ENCODE measurements around the gene PCOLCE2. TPM values are rescaled to one million over a fixed set of nuclear protein-coding genes. Genes with fewer than 3 reads are reported as not detected.
A peak's percentile ranks its signal among the peaks of the same experiment; 100 is the strongest.

Gene PCOLCE2
- total RNA-seq, 4 donors from 2014 or later: 48.2 to 76.0 (median 54.6) TPM

DNA sequence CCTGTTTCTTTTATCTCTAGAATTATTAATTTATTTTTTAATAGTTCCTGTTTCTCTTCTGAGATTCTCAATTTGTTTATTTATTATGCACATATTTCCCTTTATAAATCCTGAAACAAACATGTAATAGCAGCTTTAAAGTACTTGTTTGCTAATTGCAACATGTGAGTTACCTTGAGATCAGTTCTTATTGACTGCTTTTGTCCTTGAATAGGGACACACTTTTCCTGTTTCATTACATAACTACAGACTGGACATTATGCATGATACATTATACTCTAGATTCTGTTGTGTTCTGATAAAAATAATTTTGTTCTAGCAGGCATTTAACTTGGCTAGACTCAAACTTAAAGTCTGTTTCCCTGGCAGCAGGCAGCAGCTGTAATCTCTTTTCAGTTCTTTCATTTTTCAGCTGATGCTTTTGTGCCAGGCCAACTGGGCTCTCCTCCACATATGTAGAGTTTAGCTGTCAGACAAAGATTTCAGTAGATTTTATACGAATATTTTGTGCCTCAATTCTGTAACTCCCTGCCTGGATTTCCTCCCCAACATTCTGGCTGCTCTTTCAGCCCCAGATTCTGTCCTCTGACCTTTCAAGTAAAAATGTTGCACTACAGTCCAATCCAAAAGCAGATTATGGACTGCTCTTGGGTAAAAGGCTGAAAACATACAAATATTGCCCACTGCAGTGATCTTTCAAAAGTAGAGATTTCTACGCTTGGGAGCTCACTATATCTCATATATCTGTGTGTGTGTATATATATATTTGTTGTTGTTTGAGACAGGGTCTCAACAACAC is 41.9 kb downstream of the PCOLCE2 start:
- no peak overlapping the region for H3K27ac ChIP-seq (replicated peaks in 1 of 4)
- intact Hi-C loops (cut with DNase I): no loop called here
- H3K27me3 ChIP-seq: no peaks in the 10 kb centered on the region
- H3K36me3 ChIP-seq: peaks cover 0 to 3% (median 0%) of the 10 kb centered on the region in 4 donors
- DNase-seq (ENCODE audit: extremely low spot score): no peak
- peaks cover 4 to 10% (median 5%) of the 10 kb centered on the region in 4 donors for H3K4me1 ChIP-seq
- 51% methylated on average over 2 of the region's 2 CpGs for WGBS
- no peak overlapping the region for H3K4me3 ChIP-seq
- H3K9me3 ChIP-seq: no peaks in the 10 kb centered on the region
- TF ChIP-seq, protein P1, sequence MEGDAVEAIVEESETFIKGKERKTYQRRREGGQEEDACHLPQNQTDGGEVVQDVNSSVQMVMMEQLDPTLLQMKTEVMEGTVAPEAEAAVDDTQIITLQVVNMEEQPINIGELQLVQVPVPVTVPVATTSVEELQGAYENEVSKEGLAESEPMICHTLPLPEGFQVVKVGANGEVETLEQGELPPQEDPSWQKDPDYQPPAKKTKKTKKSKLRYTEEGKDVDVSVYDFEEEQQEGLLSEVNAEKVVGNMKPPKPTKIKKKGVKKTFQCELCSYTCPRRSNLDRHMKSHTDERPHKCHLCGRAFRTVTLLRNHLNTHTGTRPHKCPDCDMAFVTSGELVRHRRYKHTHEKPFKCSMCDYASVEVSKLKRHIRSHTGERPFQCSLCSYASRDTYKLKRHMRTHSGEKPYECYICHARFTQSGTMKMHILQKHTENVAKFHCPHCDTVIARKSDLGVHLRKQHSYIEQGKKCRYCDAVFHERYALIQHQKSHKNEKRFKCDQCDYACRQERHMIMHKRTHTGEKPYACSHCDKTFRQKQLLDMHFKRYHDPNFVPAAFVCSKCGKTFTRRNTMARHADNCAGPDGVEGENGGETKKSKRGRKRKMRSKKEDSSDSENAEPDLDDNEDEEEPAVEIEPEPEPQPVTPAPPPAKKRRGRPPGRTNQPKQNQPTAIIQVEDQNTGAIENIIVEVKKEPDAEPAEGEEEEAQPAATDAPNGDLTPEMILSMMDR (IDR thresholded peaks at IDR 0.05): no peak
- no peak for TF ChIP-seq POLR2AphosphoS5 (IDR thresholded peaks at IDR 0.05)
- TF ChIP-seq EP300 (IDR thresholded peaks at IDR 0.05): no peak
- no peak for TF ChIP-seq POLR2A (IDR thresholded peaks at IDR 0.05; ENCODE audit: low read depth)

DNA sequence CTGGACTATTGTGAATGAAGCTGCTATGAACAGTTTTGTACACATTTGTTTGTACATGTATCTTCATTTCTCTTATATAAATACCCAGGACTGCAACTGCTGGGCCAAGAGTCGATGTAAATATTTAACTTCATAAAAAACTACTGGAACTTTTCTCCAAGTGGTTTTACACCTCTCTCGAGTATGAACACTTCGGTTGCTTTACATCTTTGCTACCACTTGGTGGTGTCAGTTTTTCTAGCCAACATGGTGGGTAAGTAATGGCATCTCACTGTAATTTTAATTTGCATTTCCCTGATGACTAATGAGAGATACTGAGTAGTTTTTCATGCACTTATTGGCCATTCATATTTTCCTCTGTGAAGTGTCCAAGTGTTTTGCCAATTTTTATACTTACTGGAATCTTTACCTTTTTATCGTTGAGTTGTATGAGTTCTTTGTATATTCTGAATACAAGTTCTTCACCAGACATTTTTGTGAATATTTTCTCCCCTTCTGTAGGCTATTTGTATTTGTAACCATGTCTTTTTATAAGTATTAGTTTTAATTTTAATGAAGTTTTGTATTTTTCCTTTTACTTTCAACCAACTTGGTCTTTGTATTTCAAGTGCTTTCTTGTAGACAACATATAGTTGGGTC is 44.4 kb downstream of the PCOLCE2 start:
- TF ChIP-seq, protein P1 (IDR thresholded peaks at IDR 0.05): peak in 1 of 3 experiments; percentile 38
- no peak for TF ChIP-seq POLR2AphosphoS5 (IDR thresholded peaks at IDR 0.05)
- Histone ChIP-seq H3K4me1 (peaks cover 4 to 10% (median 5%) of the 10 kb centered on the region in 4 donors), H3K9me3 (no peaks in the 10 kb centered on the region), H3K27ac (replicated peaks in 1 of 4) (no peak overlapping the region), H3K27me3 (no peaks in the 10 kb centered on the region), H3K4me3 (no peak overlapping the region), H3K36me3 (peaks cover 0 to 3% (median 0%) of the 10 kb centered on the region in 4 donors)
- WGBS: 67% methylated on average over 4 of the region's 4 CpGs
- intact Hi-C loops (cut with DNase I): no loop called here
- DNase-seq (ENCODE audit: extremely low spot score): no peak

DNA sequence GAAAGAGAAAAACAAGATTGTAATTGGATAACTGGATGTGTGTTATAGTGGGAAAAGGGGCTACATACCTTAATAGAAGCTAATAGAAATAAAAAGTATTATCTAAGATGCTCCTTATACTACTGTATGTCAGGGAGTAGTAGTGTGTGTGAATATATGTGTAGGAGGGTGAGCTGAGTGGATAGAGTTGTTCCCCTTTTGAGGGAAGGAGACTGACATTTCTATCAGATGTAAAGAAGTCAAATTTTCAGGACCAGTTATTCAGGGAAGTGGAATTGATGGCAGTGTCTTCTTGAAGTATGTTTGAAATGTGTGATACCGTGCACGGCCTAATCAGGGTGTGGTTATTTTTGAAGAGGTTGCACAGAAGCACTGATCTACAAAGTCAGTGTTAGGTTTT is 49.1 kb downstream of the PCOLCE2 start:
- Histone ChIP-seq H3K27me3 (no peaks in the 10 kb centered on the region), H3K36me3 (no peaks in the 10 kb centered on the region), H3K9me3 (no peaks in the 10 kb centered on the region), H3K4me1 (no peaks in the 10 kb centered on the region), H3K4me3 (no peak overlapping the region), H3K27ac (replicated peaks in 1 of 4) (no peak overlapping the region)
- intact Hi-C loops (cut with DNase I): no loop called here
- TF ChIP-seq POLR2A (IDR thresholded peaks at IDR 0.05; ENCODE audit: low read depth) (no peak), EP300 (IDR thresholded peaks at IDR 0.05) (no peak), POLR2AphosphoS5 (IDR thresholded peaks at IDR 0.05) (no peak)
- TF ChIP-seq, protein P1 (IDR thresholded peaks at IDR 0.05): no peak
- WGBS: 90% methylated on average over 2 of the region's 2 CpGs
- no peak for DNase-seq (ENCODE audit: extremely low spot score)

DNA sequence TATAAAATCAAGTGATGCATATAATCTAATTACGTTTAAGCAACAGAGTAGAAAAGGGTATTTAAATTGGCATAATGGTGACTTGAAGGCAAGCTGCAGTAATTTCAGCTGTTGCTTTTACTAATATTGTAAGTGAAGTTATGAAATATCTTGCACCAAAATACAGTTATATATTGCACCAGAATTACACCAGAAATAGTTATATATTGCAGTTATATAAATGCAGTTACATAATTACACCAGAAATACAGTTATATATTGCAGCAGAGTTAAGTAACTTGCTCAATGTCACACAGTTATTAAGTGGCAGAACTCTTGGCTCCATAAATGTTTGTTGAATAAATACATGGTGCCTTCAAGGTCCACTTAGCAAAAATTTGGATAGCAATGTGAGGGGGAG is 51.4 kb downstream of the PCOLCE2 start:
- H3K4me1 ChIP-seq: no peaks in the 10 kb centered on the region
- no peak for DNase-seq (ENCODE audit: extremely low spot score)
- intact Hi-C loops (cut with DNase I): no loop called here
- TF ChIP-seq EP300 (IDR thresholded peaks at IDR 0.05) (no peak), POLR2A (IDR thresholded peaks at IDR 0.05; ENCODE audit: low read depth) (no peak), POLR2AphosphoS5 (IDR thresholded peaks at IDR 0.05) (no peak)
- TF ChIP-seq, protein P1 (IDR thresholded peaks at IDR 0.05): no peak
- H3K27ac ChIP-seq (replicated peaks in 1 of 4): no peak overlapping the region
- H3K36me3 ChIP-seq: no peaks in the 10 kb centered on the region
- H3K4me3 ChIP-seq: no peak overlapping the region
- no peaks in the 10 kb centered on the region for H3K9me3 ChIP-seq
- WGBS: 90% methylated on average over 1 of the region's 1 CpG
- no peaks in the 10 kb centered on the region for H3K27me3 ChIP-seq
